Testis (tissue), 2 donors: ENCODE results near the gene ABCB9.

ENCODE experiments used
- POLR2A ChIP-seq: fragments of 450-650 bp; IDR thresholded peaks from one replicate; pipeline ENCODE4 v1.6.1; 2017; ENCODE audit warnings: antibody characterized with exemption, mild to moderate bottlenecking, moderate library complexity
- TF ChIP-seq, protein P1 (sequence below), 3 experiments: fragments of 450-650 bp in 2 of 3; fragments of 200-600 bp in 1 of 3; sonication (generic) in 1 of 3; IDR thresholded peaks; one replicate each; pipeline ENCODE4 v1.5.1; 2016 to 2019; ENCODE audit warnings: antibody characterized with exemption in 3 of 3, mild to moderate bottlenecking in 2 of 3, moderate library complexity in 1 of 3

- TF ChIP-seq, protein P1, sequence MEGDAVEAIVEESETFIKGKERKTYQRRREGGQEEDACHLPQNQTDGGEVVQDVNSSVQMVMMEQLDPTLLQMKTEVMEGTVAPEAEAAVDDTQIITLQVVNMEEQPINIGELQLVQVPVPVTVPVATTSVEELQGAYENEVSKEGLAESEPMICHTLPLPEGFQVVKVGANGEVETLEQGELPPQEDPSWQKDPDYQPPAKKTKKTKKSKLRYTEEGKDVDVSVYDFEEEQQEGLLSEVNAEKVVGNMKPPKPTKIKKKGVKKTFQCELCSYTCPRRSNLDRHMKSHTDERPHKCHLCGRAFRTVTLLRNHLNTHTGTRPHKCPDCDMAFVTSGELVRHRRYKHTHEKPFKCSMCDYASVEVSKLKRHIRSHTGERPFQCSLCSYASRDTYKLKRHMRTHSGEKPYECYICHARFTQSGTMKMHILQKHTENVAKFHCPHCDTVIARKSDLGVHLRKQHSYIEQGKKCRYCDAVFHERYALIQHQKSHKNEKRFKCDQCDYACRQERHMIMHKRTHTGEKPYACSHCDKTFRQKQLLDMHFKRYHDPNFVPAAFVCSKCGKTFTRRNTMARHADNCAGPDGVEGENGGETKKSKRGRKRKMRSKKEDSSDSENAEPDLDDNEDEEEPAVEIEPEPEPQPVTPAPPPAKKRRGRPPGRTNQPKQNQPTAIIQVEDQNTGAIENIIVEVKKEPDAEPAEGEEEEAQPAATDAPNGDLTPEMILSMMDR (IDR thresholded peaks at IDR 0.05), result no peak
- TF ChIP-seq POLR2A, result no peak
Measured at GRCh38 chr12:122884091-122884826, 82.0 kb downstream of the ABCB9 start.
